HT1080 (cell line): ENCODE data around the gene MATN1. TPM values are rescaled to one million over a fixed set of nuclear protein-coding genes. Genes with fewer than 3 reads are reported as not detected.
"Not testable (repeated sequence)": the region's sequence is repeated elsewhere in the genome, so short reads cannot be mapped to it uniquely, and the experiment has no call there.

Source experiments
- DNase-seq: peaks from one replicate; pipeline ENCODE4 v3.0.0-alpha.2; 2015; ENCODE audit warnings: low read depth
- polyA plus RNA-seq, 2 experiments: library from polyadenylated mRNA; depleted of rRNA; stranded (reverse); fragments of >200 nt; gene quantifications; 2 replicates each; pipeline ENCODE4 v1.2.3, GENCODE V29; 2015
- total RNA-seq: library from RNA; depleted of rRNA; stranded (reverse); fragments of >200 nt; shearing (Covaris generic); gene quantifications from 2 replicates; pipeline ENCODE4 v1.2.3, GENCODE V29; 2014; rRNA removed

MATN1 gene, protein sequence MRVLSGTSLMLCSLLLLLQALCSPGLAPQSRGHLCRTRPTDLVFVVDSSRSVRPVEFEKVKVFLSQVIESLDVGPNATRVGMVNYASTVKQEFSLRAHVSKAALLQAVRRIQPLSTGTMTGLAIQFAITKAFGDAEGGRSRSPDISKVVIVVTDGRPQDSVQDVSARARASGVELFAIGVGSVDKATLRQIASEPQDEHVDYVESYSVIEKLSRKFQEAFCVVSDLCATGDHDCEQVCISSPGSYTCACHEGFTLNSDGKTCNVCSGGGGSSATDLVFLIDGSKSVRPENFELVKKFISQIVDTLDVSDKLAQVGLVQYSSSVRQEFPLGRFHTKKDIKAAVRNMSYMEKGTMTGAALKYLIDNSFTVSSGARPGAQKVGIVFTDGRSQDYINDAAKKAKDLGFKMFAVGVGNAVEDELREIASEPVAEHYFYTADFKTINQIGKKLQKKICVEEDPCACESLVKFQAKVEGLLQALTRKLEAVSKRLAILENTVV
- total RNA-seq = 0.43 TPM in 1 of 2 replicates, not detected in the other
- 0.10 TPM in 1 of 2 replicates, not detected in the other for polyA plus RNA-seq (2015; cell fraction: cytosol; rRNA removed)
- polyA plus RNA-seq (2015; cell fraction: nucleus; rRNA removed) = 0.04 and 0.79 TPM in 2 replicates

- DNase-seq = no peak
Observed at GRCh38 chr1:30723331-30723755, at the start of gene MATN1. Gene MATN1 (minus strand): TSS chr1:30723585. CDS start chr1:30723551, 34 bp downstream.

- DNase-seq = no peak
Observed at GRCh38 chr1:30771005-30771404, 47.6 kb upstream of the MATN1 start.

DNA sequence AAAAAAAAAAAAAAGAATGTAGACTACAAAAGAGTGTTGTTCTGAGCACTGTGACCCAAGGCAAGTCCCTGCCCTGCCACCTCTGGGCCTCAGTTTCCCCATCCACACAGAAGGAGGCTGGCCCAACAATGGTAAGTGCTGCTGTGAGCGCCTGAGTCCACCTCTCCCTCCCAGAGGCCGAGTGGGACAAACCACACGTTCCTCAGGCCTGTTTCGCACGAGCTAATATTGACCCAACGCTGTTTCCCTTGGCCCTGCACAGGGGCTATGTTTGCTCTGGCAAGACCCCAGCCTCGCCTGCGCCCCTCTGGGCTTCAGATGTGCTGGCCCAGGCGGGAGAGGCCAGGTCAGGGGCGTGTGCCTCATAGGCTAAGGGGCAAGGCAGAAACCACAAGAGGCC is 46.8 kb upstream of the MATN1 start:
- DNase-seq = no peak

DNA sequence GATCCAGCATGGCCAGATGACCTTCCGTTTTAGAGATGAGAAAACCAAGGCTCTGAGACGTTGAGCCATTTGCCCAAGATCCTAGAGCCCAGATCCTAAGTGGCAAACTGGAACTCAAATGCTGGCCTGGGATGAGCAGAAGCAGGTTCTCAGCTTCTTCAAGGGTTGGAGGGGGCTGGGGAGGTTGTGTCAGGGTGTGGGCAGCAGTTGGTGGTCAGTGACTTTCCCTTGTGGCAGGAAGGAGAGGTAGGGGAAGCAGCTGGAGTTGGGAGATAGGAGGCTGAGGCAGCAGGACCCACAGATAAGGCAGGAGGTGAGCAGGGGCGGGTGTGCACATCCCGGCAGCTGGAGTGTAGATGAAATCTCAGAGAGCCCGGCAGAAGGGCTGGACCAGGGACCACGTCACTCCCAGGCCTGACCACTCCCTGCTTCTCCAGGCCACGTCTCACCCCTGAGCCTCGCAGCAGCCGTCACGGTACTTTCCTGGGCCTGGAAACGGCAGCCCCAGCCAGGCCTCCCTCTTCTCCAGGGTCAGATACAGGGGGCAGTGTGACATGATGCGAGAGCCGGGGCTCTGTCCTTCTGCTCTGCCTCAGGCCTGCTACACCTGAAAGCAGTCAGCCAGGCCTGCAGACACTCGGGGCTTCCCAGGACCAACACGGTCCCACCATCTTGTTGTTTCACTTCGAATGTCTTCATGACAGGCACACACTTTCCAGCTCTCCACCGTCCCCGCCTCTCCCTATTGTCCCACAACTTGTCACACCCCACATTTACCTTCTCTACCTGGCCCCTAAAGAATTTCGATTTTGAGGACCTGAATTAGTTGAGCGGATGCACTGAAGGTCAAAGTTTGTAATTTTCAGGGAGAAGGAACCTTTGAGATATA is 45.7 kb upstream of the MATN1 start:
- DNase-seq = no peak

DNA sequence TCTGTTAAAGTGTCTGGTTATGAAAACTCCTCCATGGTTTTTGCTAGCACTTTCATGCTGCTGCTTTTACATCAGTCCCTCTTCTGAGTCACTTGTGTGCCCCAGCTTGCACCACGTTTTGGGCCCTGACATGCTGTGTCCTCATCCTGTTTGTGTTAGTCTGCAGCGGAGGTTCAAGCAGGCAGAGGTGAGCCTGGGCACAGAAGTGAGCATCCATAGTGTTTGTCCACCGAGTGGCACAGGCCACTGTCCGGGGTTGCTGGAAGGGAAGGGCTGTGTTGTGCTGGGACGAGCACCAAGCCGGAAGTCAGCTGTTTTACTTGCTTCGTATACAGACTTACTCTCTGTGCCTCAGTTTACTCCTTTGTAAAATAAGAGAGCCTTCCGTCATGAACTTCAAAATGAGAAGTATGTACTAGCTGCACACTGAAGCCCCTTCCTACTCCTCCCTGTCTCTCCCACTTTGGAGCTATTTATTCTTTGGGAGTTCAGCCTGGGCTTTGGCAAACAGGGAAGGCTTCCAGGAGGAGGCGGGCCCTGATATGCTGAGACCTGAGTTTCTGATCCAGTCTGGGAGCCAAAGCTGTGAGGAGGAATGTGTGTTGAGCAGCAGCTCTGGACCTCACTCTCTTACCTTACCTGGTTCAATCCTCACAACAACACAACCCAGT is 44.9 kb upstream of the MATN1 start:
- DNase-seq = no peak

GRCh38 chr1:30766948-30767347 is 43.6 kb upstream of the MATN1 start:
- not testable (repeated sequence) for DNase-seq

DNA sequence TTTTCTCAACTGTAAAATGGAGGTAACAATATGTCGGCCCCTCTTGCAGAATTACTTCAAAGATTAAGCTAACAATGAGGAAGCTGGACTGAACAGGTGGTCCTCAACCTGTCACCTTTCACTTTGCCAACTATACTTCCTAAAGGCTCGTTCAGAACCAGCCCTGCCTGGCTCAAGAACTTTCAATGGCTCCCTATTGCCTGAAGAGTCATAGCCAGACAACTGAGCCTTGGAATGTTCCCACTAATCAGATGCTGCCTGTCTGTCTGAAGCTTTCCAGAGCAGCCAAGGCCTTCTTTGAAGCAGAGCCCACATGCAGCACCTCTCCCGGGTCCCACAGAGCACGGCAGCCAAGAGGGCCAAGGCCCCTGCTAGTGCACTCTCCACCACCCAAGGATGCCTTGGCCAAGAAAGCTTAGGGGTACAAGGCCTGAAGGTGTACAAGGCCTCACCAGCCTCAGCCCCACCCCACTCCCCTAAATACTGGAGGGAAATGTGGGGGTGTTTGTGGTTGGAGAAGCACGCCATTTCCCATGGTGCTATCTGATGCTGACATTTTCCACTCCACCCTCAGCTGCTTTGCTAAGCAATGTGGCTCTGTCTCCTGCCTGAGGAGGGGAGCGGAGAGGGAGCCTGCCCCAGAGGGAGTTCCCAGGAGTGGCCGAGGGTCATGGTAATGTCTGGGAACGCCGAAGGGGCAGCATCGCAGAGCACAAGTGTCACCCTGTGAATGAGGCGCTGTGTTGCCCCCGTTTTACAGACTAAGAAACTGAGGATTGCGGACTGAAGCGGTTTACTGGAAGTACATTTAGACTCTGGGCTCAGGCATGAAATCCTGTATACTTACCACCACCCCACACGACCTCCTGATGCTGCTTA is 42.4 kb upstream of the MATN1 start:
- no peak for DNase-seq

- no peak for DNase-seq
Observed at GRCh38 chr1:30764939-30765555, 41.7 kb upstream of the MATN1 start.

- no peak for DNase-seq
Observed at GRCh38 chr1:30764396-30764795, 41.0 kb upstream of the MATN1 start.

DNA sequence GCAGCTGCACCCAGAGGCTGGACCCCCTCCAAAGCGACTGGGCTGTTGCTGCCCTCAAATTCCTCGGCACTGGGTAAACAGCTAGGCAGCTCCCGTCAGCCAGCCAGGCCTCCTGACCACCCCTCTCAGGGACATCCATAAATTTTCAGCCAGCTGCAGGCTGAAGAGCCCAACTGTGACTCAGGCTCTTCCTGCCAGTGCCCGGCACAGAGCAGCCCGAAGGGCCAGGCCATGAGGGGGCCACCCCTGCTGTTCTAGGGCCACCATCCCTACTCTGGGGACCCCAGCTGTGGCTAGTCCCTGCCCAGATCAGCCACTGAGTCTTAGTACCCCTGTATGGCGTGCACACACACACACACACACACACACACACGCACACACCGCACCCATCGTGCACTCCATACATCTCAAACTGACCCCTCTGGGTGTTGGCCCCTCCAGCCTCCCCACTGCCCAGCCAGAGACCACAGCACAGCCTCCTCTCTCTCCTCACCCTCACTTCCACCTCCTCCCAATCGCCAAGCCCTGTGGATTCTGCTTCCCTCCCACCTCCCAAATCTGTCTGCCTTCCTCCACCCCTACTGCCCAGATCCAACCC is 40.4 kb upstream of the MATN1 start:
- DNase-seq = peak; percentile 58

- DNase-seq = no peak
Observed at GRCh38 chr1:30762930-30763650, 39.7 kb upstream of the MATN1 start.

GRCh38 chr1:30762152-30762929 is 39.0 kb upstream of the MATN1 start:
- DNase-seq = no peak

GRCh38 chr1:30761381-30762151 is 38.2 kb upstream of the MATN1 start:
- no peak for DNase-seq

DNA sequence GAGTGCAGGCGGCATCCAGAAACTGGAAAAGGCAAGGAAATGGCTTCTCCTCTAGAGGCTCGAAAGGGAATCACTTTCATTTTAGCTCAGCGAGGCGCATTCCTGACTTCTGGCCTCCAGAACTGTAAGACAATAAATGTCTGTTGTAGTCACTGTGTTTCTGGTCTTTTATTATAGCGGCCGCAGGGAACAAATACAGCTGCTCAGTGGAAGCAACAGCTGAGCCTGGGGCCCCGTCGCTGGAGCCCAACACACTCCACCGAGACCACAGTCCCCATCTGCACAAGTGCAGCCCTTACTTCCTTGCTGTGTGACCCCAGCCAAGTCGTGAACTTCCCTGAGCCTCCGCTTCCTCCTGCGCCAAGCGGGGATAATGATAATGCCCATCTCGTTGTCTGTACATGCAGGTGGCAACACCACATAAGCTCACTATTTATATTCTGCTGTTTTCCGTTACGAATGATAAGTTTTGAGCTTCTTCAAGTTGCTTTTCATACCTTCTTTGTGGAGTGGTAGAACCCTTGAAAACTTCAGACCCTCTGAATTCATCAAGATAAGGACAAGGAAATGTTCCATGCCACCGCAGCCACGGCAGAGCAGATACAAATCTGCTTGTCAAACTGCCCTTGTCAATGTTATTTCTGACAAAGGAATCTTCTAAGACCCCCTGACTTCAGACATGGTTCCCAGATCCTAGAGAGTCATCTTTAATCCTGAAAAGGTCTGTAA is 37.4 kb upstream of the MATN1 start:
- DNase-seq = no peak

- DNase-seq = no peak
Observed at GRCh38 chr1:30759718-30760281, 36.4 kb upstream of the MATN1 start.

DNA sequence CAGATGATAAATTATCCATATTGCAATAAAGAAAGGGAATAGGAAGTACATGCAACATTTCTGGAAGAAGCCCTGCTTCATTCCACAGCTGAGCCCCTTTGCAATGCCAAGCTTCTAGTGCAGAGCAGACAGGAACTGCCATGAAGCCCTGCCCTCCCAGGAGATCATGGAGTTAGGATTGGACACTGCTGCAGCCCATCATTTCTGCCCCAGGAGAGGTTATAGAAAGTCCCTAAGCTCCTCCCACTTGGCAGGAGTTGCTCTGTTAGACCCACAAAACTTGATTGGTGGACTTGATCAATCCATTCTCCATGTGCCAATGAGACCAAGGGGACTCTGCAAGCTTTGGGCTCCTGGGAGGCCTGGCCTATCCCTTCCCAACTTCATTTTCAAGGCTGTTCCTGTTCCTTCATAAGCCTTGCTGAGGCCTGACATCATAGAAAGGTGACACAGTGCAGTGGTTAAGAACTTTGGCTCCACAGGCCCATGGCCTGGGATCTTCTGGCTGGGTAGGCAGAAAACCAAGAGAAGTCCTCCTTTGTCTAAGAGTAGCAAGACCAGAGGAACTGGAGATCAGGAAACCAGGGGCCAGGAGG is 35.5 kb upstream of the MATN1 start:
- peak; percentile 20 for DNase-seq
